Esophagus squamous epithelium (tissue), 4 donors: Measurements from ENCODE around the gene FAM227B.

Source experiments
- CTCF ChIP-seq, 6 experiments: fragments of 450-650 bp in 4 of 6; fragments of 200-600 bp in 2 of 6; sonication (generic) in 2 of 6; IDR thresholded peaks; one replicate each; pipeline ENCODE4 v1.5.1; 2016 to 2019; ENCODE audit warnings: antibody characterized with exemption in 6 of 6, mild to moderate bottlenecking in 4 of 6, moderate library complexity in 4 of 6
- POLR2A ChIP-seq, 4 donors: fragments of 450-650 bp; IDR thresholded peaks; one replicate each; pipeline ENCODE4 v1.6.1; 2017; ENCODE audit warnings: antibody characterized with exemption in 4 of 4, mild to moderate bottlenecking in 4 of 4, moderate library complexity in 3 of 4

- TF ChIP-seq CTCF (IDR thresholded peaks at IDR 0.05) (no peak), POLR2A (IDR thresholded peaks at IDR 0.05) (no peak)
Measured at GRCh38 chr15:49286649-49287404, 333.8 kb downstream of the FAM227B start.
